Measurements from ENCODE around the gene CDKAL1. TPM values are rescaled to one million over a fixed set of nuclear protein-coding genes. Genes with fewer than 3 reads are reported as not detected.

CDKAL1 gene
- total RNA-seq, 1 experiment from 2014 or later: 16.1 TPM

GRCh38 chr6:20669571-20670314 lies 135.5 kb downstream of the CDKAL1 start:
- no peaks in the 10 kb centered on the region for H3K79me2 ChIP-seq (ENCODE audit: low read depth)
- DNase-seq: no peak
- ChIA-PET POLR2A (ENCODE audit: unreplicated experiment) (interaction anchor here (0.6 kb wide), 1 partner anchor 392 kb away, joined by 4 read pairs; no protein-coding TSS in a partner anchor), CTCF (no interaction called here)
- H3K4me3 ChIP-seq: no peak overlapping the region
- no peaks in the 10 kb centered on the region for H3K27me3 ChIP-seq (ENCODE audit: insufficient read depth, low read depth)
- H3K4me2 ChIP-seq: no peak overlapping the region
- TF ChIP-seq, protein P1, sequence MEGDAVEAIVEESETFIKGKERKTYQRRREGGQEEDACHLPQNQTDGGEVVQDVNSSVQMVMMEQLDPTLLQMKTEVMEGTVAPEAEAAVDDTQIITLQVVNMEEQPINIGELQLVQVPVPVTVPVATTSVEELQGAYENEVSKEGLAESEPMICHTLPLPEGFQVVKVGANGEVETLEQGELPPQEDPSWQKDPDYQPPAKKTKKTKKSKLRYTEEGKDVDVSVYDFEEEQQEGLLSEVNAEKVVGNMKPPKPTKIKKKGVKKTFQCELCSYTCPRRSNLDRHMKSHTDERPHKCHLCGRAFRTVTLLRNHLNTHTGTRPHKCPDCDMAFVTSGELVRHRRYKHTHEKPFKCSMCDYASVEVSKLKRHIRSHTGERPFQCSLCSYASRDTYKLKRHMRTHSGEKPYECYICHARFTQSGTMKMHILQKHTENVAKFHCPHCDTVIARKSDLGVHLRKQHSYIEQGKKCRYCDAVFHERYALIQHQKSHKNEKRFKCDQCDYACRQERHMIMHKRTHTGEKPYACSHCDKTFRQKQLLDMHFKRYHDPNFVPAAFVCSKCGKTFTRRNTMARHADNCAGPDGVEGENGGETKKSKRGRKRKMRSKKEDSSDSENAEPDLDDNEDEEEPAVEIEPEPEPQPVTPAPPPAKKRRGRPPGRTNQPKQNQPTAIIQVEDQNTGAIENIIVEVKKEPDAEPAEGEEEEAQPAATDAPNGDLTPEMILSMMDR (conservative IDR thresholded peaks at IDR 0.05): no peak
- TF ChIP-seq EZH2 (IDR thresholded peaks at IDR 0.05; ENCODE audit: low read depth): no peak
- H3K9me2 ChIP-seq (ENCODE audit: insufficient read depth): no peaks in the 10 kb centered on the region
- no peaks in the 10 kb centered on the region for H3K36me3 ChIP-seq (ENCODE audit: low read depth)
- no peaks in the 10 kb centered on the region for H3K4me1 ChIP-seq (replicated peaks; ENCODE audit: insufficient read depth)
- no peaks in the 10 kb centered on the region for H4K20me1 ChIP-seq (ENCODE audit: insufficient read depth)
- H2AFZ ChIP-seq: no peak overlapping the region
- BruUV-seq (replicated peaks): no TSS peak
- no peaks in the 10 kb centered on the region for H3F3A ChIP-seq (ENCODE audit: insufficient read depth, low read depth)
- intact Hi-C loops (cut with micrococcal nuclease; ENCODE audit: unreplicated experiment): no loop called here
- no peak overlapping the region for H3K27ac ChIP-seq
- no peaks in the 10 kb centered on the region for H3K9me3 ChIP-seq (ENCODE audit: insufficient read depth, low read depth)

DNA sequence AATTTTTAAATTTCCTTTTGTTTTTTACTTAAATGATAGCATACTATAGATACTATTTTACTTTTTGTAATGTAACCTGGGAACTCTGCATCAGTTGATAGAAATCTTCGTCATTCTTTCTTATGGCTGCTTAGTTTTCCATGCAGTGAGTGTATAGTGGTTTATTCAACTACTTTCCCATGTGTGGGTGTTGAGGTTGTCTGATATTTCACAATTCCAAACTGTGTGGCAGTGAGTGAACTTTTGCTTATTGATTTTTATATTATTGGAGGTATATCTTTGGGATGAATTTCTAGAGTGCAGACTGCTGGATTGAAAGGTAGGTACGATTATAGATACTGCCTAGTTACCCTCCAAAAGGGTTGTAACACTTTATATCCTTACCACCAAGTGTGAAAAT lies 136.5 kb downstream of the CDKAL1 start:
- CTCF ChIA-PET: no interaction called here
- TF ChIP-seq EZH2 (IDR thresholded peaks at IDR 0.05; ENCODE audit: low read depth): no peak
- TF ChIP-seq, protein P1 (conservative IDR thresholded peaks at IDR 0.05): no peak

GRCh38 chr6:20672038-20672437 lies 137.8 kb downstream of the CDKAL1 start:
- Histone ChIP-seq H3K9me3 (ENCODE audit: insufficient read depth, low read depth) (no peaks in the 10 kb centered on the region), H4K20me1 (ENCODE audit: insufficient read depth) (no peaks in the 10 kb centered on the region), H3K4me3 (no peak overlapping the region), H3K27ac (no peak overlapping the region), H3F3A (ENCODE audit: insufficient read depth, low read depth) (no peaks in the 10 kb centered on the region), H3K9me2 (ENCODE audit: insufficient read depth) (no peaks in the 10 kb centered on the region), H3K27me3 (ENCODE audit: insufficient read depth, low read depth) (no peaks in the 10 kb centered on the region), H3K4me2 (no peak overlapping the region), H2AFZ (no peak overlapping the region), H3K79me2 (ENCODE audit: low read depth) (no peaks in the 10 kb centered on the region), H3K4me1 (replicated peaks; ENCODE audit: insufficient read depth) (no peaks in the 10 kb centered on the region), H3K36me3 (ENCODE audit: low read depth) (no peaks in the 10 kb centered on the region)
- ChIA-PET CTCF (no interaction called here), POLR2A (ENCODE audit: unreplicated experiment) (no interaction called here)
- TF ChIP-seq, protein P1 (conservative IDR thresholded peaks at IDR 0.05): no peak
- TF ChIP-seq EZH2 (IDR thresholded peaks at IDR 0.05; ENCODE audit: low read depth): no peak
- DNase-seq: no peak
- intact Hi-C loops (cut with micrococcal nuclease; ENCODE audit: unreplicated experiment): no loop called here
- BruUV-seq (replicated peaks): no TSS peak

More for the DNA sequence above, 136.5 kb downstream of the CDKAL1 start:
- no peak overlapping the region for H3K4me2 ChIP-seq
- no peak for DNase-seq
- H3K9me3 ChIP-seq (ENCODE audit: insufficient read depth, low read depth): no peaks in the 10 kb centered on the region
- H3K36me3 ChIP-seq (ENCODE audit: low read depth): no peaks in the 10 kb centered on the region
- no peak overlapping the region for H2AFZ ChIP-seq
- H3K4me3 ChIP-seq: no peak overlapping the region
- no peaks in the 10 kb centered on the region for H3K79me2 ChIP-seq (ENCODE audit: low read depth)
- H4K20me1 ChIP-seq (ENCODE audit: insufficient read depth): no peaks in the 10 kb centered on the region
- no peaks in the 10 kb centered on the region for H3K27me3 ChIP-seq (ENCODE audit: insufficient read depth, low read depth)
- H3K27ac ChIP-seq: no peak overlapping the region
- POLR2A ChIA-PET (ENCODE audit: unreplicated experiment): no interaction called here
- intact Hi-C loops (cut with micrococcal nuclease; ENCODE audit: unreplicated experiment): no loop called here
- no peaks in the 10 kb centered on the region for H3K9me2 ChIP-seq (ENCODE audit: insufficient read depth)
- no peaks in the 10 kb centered on the region for H3F3A ChIP-seq (ENCODE audit: insufficient read depth, low read depth)
- H3K4me1 ChIP-seq (replicated peaks; ENCODE audit: insufficient read depth): no peaks in the 10 kb centered on the region
- BruUV-seq (replicated peaks): no TSS peak
